Measurements from ENCODE around the gene FOXK2. TPM values are rescaled to one million over a fixed set of nuclear protein-coding genes. Genes with fewer than 3 reads are reported as not detected.

The FOXK2 gene
- total RNA-seq, 1 experiment from 2014 or later: 78.9 TPM

DNA sequence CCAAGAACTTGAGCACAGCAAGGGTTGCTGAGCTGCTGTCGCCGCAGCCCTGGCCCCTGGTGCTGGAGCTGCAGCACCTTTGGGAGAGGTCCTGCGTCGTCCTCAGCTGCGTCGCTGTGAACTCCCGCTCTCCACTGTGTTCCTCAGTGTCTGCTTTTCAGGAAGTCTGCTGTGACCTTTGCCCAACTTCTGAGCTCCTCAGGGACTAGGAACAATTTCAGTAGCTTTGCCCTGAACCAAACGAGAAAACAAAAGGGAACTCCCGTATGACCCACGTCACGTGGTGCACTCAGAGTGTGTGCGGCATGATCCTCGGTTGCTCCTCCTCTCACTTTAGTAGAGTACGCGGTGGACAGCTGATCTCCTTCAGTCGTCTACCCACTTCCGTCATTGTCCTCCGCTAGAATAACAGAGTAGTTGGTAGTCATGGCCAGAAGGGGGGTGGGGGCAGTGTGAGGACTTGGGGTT lies 84.5 kb downstream of the FOXK2 start:
- no peaks in the 10 kb centered on the region for H3K27me3 ChIP-seq (ENCODE audit: insufficient read depth, low read depth)
- H3K9me2 ChIP-seq (ENCODE audit: insufficient read depth): no peaks in the 10 kb centered on the region
- TF ChIP-seq, protein P1, sequence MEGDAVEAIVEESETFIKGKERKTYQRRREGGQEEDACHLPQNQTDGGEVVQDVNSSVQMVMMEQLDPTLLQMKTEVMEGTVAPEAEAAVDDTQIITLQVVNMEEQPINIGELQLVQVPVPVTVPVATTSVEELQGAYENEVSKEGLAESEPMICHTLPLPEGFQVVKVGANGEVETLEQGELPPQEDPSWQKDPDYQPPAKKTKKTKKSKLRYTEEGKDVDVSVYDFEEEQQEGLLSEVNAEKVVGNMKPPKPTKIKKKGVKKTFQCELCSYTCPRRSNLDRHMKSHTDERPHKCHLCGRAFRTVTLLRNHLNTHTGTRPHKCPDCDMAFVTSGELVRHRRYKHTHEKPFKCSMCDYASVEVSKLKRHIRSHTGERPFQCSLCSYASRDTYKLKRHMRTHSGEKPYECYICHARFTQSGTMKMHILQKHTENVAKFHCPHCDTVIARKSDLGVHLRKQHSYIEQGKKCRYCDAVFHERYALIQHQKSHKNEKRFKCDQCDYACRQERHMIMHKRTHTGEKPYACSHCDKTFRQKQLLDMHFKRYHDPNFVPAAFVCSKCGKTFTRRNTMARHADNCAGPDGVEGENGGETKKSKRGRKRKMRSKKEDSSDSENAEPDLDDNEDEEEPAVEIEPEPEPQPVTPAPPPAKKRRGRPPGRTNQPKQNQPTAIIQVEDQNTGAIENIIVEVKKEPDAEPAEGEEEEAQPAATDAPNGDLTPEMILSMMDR (conservative IDR thresholded peaks at IDR 0.05): no peak
- TF ChIP-seq EZH2 (IDR thresholded peaks at IDR 0.05; ENCODE audit: low read depth): no peak
- POLR2A ChIA-PET (ENCODE audit: unreplicated experiment): interaction anchor here (0.6 kb wide), 1 partner anchor 31 kb away, joined by 5 read pairs; no protein-coding TSS in a partner anchor
- BruUV-seq (replicated peaks): no TSS peak
- DNase-seq: no peak
- H2AFZ ChIP-seq: no peak overlapping the region
- H3K4me2 ChIP-seq: no peak overlapping the region
- H3K4me3 ChIP-seq: no peak overlapping the region
- intact Hi-C loops (cut with micrococcal nuclease; ENCODE audit: unreplicated experiment): no loop called here
- no peaks in the 10 kb centered on the region; the same call in 1 of the 2 replicates for H3F3A ChIP-seq (ENCODE audit: insufficient read depth, low read depth)
- peaks cover 6% of the 10 kb centered on the region for H4K20me1 ChIP-seq (ENCODE audit: insufficient read depth)
- CTCF ChIA-PET: no interaction called here
- H3K79me2 ChIP-seq (ENCODE audit: low read depth): no peaks in the 10 kb centered on the region
- no peaks in the 10 kb centered on the region for H3K36me3 ChIP-seq (ENCODE audit: low read depth)
- no peaks in the 10 kb centered on the region for H3K9me3 ChIP-seq (ENCODE audit: insufficient read depth, low read depth)
- no peak overlapping the region for H3K27ac ChIP-seq
- H3K4me1 ChIP-seq (replicated peaks; ENCODE audit: insufficient read depth): no peaks in the 10 kb centered on the region

DNA sequence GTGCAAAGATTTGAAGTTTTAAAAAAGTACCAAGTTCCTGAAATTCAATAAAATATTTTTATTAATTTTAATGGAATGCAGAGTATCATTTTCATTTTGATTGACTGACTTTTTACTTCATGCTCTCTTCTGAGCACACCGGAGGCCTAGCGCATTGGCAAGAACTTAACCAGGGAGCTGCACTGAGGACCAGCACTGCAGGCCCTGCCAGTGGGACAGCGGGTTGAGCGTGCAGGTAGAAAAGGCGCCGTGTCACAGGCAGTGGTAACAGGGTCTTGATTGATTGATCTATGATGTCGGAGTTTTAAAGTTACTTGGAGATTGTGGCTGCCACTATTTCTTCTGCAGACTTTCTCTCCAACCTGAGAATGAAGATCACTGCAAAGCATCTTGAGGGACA lies 85.0 kb downstream of the FOXK2 start:
- Histone ChIP-seq H3K79me2 (ENCODE audit: low read depth) (no peaks in the 10 kb centered on the region), H3K4me2 (no peak overlapping the region), H3K9me2 (ENCODE audit: insufficient read depth) (no peaks in the 10 kb centered on the region), H4K20me1 (ENCODE audit: insufficient read depth) (peaks cover 6% of the 10 kb centered on the region), H3K9me3 (ENCODE audit: insufficient read depth, low read depth) (no peaks in the 10 kb centered on the region), H3K36me3 (ENCODE audit: low read depth) (no peaks in the 10 kb centered on the region), H3K27ac (no peak overlapping the region), H3K4me3 (no peak overlapping the region), H2AFZ (no peak overlapping the region), H3F3A (ENCODE audit: insufficient read depth, low read depth) (peaks cover 4% of the 10 kb centered on the region; the same call in 1 of the 2 replicates), H3K4me1 (replicated peaks; ENCODE audit: insufficient read depth) (no peaks in the 10 kb centered on the region), H3K27me3 (ENCODE audit: insufficient read depth, low read depth) (no peaks in the 10 kb centered on the region)
- intact Hi-C loops (cut with micrococcal nuclease; ENCODE audit: unreplicated experiment): no loop called here
- ChIA-PET POLR2A (ENCODE audit: unreplicated experiment) (no interaction called here), CTCF (no interaction called here)
- TF ChIP-seq, protein P1 (conservative IDR thresholded peaks at IDR 0.05): no peak
- TF ChIP-seq EZH2 (IDR thresholded peaks at IDR 0.05; ENCODE audit: low read depth): no peak
- DNase-seq: no peak
- BruUV-seq (replicated peaks): no TSS peak

DNA sequence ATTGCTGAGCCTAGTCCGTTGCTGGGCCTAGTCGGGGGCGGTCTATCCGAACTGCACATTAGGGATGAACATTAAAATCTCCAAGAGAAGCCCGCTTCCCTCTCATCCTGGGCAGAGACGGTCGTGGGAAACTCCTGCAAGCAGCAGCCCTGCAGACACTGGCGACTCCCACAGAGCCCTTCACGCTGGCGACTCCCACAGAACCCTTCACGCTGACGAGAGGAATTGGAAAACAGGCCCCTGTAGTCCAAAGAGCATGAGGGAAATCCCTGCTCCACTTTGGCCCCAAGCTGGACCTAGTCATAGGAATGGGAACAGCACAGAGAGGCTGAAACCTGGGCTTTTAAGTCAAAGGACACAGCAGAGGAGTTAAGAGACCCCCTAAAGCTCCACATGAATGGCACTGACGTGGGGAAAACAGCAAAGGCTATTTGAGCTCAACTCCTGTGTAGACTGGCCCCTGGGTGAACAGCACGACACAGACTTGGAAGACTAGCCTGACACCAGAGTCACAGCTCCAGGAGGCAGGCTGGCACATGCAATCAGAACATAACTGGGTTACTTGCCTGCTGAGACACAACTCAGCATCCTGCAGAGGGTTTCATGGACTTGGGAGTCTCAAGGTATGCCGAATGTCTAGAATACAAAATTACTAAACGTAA lies 86.5 kb downstream of the FOXK2 start:
- DNase-seq: no peak
- Histone ChIP-seq H3K9me2 (ENCODE audit: insufficient read depth) (no peaks in the 10 kb centered on the region), H3K9me3 (ENCODE audit: insufficient read depth, low read depth) (no peaks in the 10 kb centered on the region), H3K36me3 (ENCODE audit: low read depth) (no peaks in the 10 kb centered on the region), H2AFZ (no peak overlapping the region), H3K4me1 (replicated peaks; ENCODE audit: insufficient read depth) (no peaks in the 10 kb centered on the region), H3K27me3 (ENCODE audit: insufficient read depth, low read depth) (no peaks in the 10 kb centered on the region), H3K4me2 (no peak overlapping the region), H4K20me1 (ENCODE audit: insufficient read depth) (peaks cover 6% of the 10 kb centered on the region; the same call in 1 of the 2 replicates), H3F3A (ENCODE audit: insufficient read depth, low read depth) (peaks cover 9% of the 10 kb centered on the region; the same call in 1 of the 2 replicates), H3K4me3 (no peak overlapping the region), H3K79me2 (ENCODE audit: low read depth) (no peaks in the 10 kb centered on the region), H3K27ac (no peak overlapping the region)
- ChIA-PET CTCF (no interaction called here), POLR2A (ENCODE audit: unreplicated experiment) (no interaction called here)
- intact Hi-C loops (cut with micrococcal nuclease; ENCODE audit: unreplicated experiment): no loop called here
- TF ChIP-seq EZH2 (IDR thresholded peaks at IDR 0.05; ENCODE audit: low read depth): no peak
- TF ChIP-seq, protein P1 (conservative IDR thresholded peaks at IDR 0.05): no peak
- no TSS peak for BruUV-seq (replicated peaks)

Data from PC-9 (cell line).